ENCODE data around the gene ERI3.

GRCh38 chr1:44346184-44346583 is 8.9 kb downstream of the ERI3 start:
- TF ChIP-seq CTCF (IDR thresholded peaks at IDR 0.05) (no peak), POLR2A (IDR thresholded peaks at IDR 0.05) (no peak), POLR2AphosphoS5 (IDR thresholded peaks at IDR 0.05; ENCODE audit: insufficient read depth in 1 of 2, low read depth in 1 of 2) (no peak)

All from vagina (tissue), 2 donors.